ENCODE data around the gene STX1B. TPM values are rescaled to one million over a fixed set of nuclear protein-coding genes. Genes with fewer than 3 reads are reported as not detected.
"Not testable (repeated sequence)": the region's sequence is repeated elsewhere in the genome, so short reads cannot be mapped to it uniquely, and the experiment has no call there.

STX1B gene
- total RNA-seq, 2 experiments from 2014 or later, result 3.5 to 3.6 TPM

DNA sequence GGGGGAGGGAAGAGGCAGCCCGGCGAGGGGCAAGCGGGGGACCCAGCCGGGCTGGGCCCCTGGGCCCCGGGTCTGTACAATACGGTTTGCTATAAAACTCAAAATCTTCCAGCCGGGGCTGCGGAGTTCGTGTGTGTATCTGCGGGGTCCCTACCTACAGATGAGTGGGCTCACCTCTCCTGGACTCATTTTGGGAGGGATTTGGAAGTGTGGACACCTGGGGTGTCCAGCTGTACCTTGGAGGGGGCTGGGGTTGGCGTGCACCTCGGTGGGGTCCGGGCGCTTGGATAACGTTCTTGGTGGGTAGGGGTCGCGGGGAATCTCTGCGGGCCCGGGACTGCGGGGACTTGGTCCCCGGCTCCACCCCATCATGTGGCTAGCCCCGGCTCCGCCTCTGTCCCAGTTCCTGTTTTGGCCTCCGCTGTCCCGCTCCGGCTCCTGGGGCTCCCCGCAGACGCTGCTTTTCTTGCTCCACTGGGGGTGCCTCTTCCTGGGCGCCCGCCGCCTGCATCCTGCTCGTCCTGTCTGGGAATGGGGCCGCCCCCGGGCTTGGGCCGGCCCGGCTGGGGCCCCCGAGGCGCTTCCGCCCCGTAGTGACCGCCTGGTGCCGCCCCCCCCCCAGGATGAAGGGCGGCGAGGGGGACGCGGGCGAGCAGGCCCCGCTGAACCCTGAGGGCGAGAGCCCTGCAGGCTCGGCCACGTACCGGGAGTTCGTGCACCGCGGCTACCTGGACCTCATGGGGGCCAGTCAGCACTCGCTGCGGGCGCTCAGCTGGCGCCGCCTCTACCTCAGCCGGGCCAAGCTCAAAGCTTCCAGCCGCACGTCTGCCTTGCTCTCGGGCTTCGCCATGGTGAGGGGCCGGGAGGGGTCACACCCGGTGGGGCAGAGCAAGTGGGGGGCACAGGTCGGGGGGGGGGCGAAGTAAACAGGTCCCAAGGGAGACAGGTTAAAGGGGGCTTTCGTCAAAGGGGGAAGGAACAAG, 61.5 kb downstream of the STX1B start, which contains the start of gene ORAI3:
Gene ORAI3, plus strand, starts transcription at position 402 of the 983 bp plus-strand sequence. Its CDS starts 222 bp downstream, at position 624.
- Mint-ChIP-seq H3K27me3 (no peaks in the 10 kb centered on the region), H3K36me3 (peaks cover 10% of the 10 kb centered on the region), H3K9me3 (ENCODE audit: low read depth) (no peaks in the 10 kb centered on the region), H3K4me1 (peaks cover 28% of the 10 kb centered on the region), H3K4me3 (peak within 1 kb of the TSS; percentile 83), H3K27ac (peak within 1 kb of the TSS; percentile 89)
- ATAC-seq (peak; percentile 74), DNase-seq (peak; percentile 76)
- CTCF ChIA-PET, result interaction anchor here (1.1 to 2.0 kb wide), 6 partner anchors 13 to 928 kb away, joined by 3 to 6 read pairs (median 4); no protein-coding TSS in a partner anchor

DNA sequence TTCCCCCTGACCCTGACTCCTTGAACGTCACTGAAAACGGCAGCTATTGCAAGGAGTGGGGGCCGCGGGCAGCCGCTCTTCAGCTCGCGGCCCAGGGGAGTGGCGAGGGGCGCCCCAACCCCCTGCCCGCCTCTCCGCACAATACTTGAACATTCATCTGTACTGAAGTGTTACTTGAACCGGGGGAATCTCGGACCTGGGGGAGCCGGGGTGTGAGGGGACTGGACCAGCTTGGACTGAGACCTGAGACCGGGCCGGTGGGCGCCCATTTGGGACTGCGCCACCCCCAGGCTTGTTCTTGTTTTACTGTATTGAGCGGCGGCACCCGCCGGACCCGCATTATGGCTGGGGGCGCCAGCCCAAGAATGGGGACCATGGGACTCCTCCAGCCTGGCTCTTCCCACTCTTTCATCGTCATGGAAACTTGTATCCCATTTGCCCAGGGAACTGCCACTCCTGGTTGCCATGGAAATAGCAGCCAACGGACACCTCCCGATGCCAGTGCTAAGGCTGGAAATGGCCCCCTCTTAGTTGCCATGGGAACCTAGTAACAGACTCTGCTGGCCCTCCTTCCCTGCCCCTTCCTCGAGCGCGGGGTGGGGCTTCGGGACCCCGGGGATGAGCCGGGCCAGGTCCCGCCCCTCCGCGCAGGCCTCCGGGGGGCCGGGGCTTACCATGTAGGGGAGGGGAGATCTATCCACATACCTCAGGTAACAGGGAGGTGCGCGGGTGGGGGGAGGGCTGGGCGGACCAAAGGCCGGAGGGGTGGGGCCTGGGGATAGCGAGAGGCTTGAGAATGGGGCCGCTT, 62.4 kb downstream of the STX1B start:
- no peak overlapping the region for H3K27ac Mint-ChIP-seq
- H3K27me3 Mint-ChIP-seq, result no peaks in the 10 kb centered on the region
- peaks cover 25% of the 10 kb centered on the region for H3K4me1 Mint-ChIP-seq
- CTCF ChIA-PET, result no interaction called here
- no peak overlapping the region for H3K4me3 Mint-ChIP-seq
- H3K9me3 Mint-ChIP-seq (ENCODE audit: low read depth), result no peaks in the 10 kb centered on the region
- peak; percentile 5 for ATAC-seq
- no peak for DNase-seq
- H3K36me3 Mint-ChIP-seq, result peaks cover 14% of the 10 kb centered on the region

DNA sequence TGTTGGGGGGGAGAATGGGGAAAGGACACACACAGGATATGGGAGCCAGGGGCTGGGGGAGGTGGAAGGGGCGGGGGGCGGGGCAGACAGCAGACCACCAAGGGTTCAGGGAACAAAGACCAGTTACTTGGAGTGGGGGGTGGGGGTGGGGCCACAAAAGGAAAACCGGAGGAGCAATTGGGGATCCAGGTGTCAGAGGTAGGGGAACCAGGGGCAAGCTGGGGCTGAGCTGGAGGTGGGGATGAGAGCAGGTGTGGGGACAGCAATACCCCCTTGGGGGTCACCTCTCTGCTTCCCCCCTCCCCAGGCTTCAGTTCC, 62.9 kb downstream of the STX1B start:
- Mint-ChIP-seq H3K9me3 (ENCODE audit: low read depth) (no peaks in the 10 kb centered on the region), H3K4me3 (no peak overlapping the region), H3K36me3 (peaks cover 18% of the 10 kb centered on the region), H3K27ac (no peak overlapping the region), H3K27me3 (no peaks in the 10 kb centered on the region), H3K4me1 (peaks cover 29% of the 10 kb centered on the region)
- ATAC-seq (no peak), DNase-seq (no peak)
- CTCF ChIA-PET, result no interaction called here

DNA sequence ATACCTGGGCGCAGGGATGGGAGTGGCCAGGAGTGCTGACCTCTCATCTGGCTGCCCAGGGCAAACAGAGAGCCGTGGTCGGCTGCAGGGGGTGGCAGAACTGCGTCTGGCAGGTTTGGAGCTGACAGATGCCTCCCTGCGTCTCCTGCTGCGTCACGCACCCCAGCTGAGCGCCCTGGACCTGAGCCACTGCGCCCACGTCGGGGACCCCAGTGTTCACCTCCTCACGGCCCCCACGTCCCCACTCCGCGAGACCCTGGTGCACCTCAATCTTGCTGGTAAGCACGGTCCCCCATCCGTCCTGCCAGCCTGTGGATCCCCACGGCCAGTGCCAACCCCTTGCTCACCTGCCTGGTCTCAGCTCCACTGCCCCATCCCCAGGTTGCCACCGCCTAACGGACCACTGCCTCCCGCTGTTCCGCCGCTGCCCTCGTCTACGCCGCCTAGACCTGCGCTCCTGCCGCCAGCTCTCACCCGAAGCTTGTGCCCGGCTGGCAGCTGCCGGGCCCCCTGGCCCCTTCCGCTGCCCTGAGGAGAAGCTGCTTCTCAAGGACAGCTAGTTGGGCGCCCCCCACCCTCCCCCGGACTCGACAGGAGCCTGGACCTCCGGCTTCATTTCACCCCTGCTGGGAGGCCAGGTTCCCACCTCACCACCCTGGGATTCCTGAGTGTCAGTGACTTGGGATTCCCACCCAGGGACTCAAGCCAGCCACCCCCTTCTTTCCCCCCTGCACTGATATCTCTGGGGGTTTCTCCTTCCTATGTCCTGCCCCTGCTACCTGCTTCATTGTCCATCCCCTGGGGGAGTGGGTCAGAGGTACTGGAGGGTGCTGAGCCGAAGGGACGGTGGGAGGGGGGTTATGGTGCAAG, 63.5 kb downstream of the STX1B start:
- ATAC-seq, result no peak
- H3K4me3 Mint-ChIP-seq, result no peak overlapping the region
- no peaks in the 10 kb centered on the region for H3K9me3 Mint-ChIP-seq (ENCODE audit: low read depth)
- DNase-seq, result no peak
- no peaks in the 10 kb centered on the region for H3K27me3 Mint-ChIP-seq
- CTCF ChIA-PET, result interaction anchor here (1.0 kb wide), 1 partner anchor 922 kb away, joined by 3 read pairs; no protein-coding TSS in a partner anchor
- H3K36me3 Mint-ChIP-seq, result peaks cover 18% of the 10 kb centered on the region
- H3K27ac Mint-ChIP-seq, result no peak overlapping the region
- H3K4me1 Mint-ChIP-seq, result peaks cover 35% of the 10 kb centered on the region

DNA sequence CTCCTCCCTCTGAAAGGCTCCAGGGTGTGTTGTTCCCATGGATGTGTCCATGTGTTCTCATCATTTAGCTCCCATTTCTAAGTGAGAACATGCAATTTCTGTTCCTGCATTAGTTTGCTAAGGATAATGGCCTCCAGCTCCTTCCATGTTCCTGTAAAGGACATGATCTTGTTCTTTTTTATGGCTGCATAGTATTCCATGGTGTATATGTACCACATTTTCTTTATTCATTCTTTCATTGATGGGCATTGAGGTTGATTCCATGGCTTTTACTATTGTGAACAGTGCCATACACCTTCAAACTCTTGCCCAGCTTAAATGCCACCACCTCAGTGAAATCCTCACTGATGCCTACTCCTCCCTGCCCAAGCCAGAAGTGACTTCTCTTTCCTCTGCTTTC, 66.1 kb downstream of the STX1B start:
- H3K27me3 Mint-ChIP-seq, result no peaks in the 10 kb centered on the region
- CTCF ChIA-PET, result interaction anchor here (0.8 to 5.2 kb wide), 9 partner anchors 8 to 212 kb away, joined by 3 to 38 read pairs (median 4); no protein-coding TSS in a partner anchor
- no peak overlapping the region for H3K4me3 Mint-ChIP-seq
- H3K36me3 Mint-ChIP-seq, result peaks cover 21% of the 10 kb centered on the region
- no peaks in the 10 kb centered on the region for H3K9me3 Mint-ChIP-seq (ENCODE audit: low read depth)
- DNase-seq, result no peak
- no peak overlapping the region for H3K27ac Mint-ChIP-seq
- no peak for ATAC-seq
- peaks cover 29% of the 10 kb centered on the region for H3K4me1 Mint-ChIP-seq

DNA sequence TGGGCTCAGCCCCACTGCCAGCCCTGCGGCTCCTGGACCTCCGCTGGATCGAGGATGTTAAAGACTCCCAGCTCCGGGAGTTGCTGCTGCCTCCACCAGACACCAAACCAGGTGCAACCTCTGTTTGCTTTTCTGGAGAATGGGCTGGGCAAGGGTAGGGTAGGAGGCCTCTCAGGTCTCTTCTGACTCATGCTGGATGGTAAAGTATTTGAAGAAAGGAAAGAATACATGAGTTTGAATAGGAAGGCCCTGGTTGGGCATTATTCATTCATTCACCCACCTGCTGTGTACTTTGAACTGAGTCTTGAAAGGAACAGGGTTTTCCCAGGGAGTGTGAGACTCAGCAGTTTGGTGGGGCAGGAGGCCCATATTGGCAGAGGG, 68.0 kb downstream of the STX1B start:
- Mint-ChIP-seq H3K27me3 (no peaks in the 10 kb centered on the region), H3K9me3 (ENCODE audit: low read depth) (no peaks in the 10 kb centered on the region), H3K4me3 (peak overlapping the region; percentile 69), H3K4me1 (peaks cover 36% of the 10 kb centered on the region), H3K36me3 (peaks cover 22% of the 10 kb centered on the region), H3K27ac (peak overlapping the region; percentile 80)
- ATAC-seq, result no peak
- CTCF ChIA-PET, result interaction anchor here (0.6 to 5.2 kb wide), 33 partner anchors 8 to 1168 kb away, joined by 3 to 68 read pairs (median 4); partner anchors contain the start of genes KAT8, PHKG2, PRR14 and SETD1A
- DNase-seq, result no peak

DNA sequence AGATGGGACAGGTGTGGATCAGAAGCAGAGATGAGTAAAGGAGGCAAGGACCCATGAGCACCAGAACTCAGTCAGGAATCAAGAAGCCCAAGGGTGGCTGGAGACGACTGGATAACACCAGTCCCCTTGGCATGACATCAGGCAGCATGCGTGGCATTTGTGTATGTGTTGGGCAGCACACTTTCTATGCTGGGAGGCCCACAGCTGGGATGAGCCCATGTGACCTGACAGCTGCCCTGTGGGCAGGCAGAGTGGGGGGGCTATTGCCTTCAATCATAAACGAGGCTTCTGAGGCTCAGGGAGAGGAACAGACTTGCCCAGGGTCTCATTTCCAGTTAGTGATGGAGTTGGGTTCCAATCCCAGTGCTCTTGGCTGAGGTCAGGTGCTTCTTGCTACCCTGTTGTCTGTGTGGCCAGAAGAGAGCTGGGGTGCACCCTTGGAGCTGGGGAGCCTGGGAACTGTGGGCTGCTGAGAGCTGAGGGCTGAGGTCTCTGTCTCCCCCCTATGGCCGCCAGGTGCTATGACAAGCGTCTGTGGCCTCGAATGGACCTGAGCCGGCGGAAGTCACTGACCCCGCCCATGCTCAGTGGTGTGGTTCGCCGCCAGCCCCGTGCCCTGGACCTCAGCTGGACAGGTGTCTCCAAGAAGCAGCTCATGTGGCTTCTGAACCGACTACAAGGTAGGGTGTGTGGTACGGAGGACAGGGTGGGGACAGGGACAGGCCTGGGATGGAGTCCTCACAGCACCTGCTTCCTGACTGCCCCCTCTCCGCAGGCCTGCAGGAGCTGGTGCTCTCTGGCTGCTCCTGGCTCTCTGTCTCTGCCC, 68.6 kb downstream of the STX1B start:
- H3K27me3 Mint-ChIP-seq, result no peaks in the 10 kb centered on the region
- peaks cover 22% of the 10 kb centered on the region for H3K36me3 Mint-ChIP-seq
- CTCF ChIA-PET, result interaction anchor here (0.6 to 5.2 kb wide), 42 partner anchors 9 to 1167 kb away, joined by 3 to 68 read pairs (median 4); partner anchors contain the start of genes KAT8, PHKG2, PRR14 and SETD1A
- peak; percentile 96 for ATAC-seq
- H3K4me1 Mint-ChIP-seq, result peaks cover 41% of the 10 kb centered on the region
- peak; percentile 86 for DNase-seq
- H3K4me3 Mint-ChIP-seq, result peak overlapping the region; percentile 69
- H3K9me3 Mint-ChIP-seq (ENCODE audit: low read depth), result no peaks in the 10 kb centered on the region
- peak overlapping the region; percentile 80 for H3K27ac Mint-ChIP-seq

DNA sequence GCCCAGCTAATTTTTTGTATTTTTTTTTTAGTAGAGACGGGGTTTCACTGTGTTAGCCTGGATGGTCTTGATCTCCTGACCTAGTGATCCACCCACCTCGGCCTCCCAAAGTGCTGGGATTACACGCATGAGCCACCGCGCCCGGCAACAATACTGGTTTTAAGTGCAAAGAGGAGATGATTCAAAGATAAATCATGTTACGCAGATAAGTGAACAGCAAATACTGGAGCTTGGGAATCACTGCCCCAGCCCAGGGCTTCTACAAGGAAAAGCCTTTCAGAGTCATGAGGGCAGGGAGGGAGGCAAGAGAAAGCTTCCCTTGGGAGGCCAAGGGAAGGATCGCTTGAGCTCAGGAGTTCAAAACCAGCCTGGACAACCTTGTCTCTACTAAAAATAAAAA, 70.9 kb downstream of the STX1B start:
- CTCF ChIA-PET, result interaction anchor here (1.0 to 4.0 kb wide), 4 partner anchors 14 to 203 kb away, joined by 4 to 68 read pairs (median 6); no protein-coding TSS in a partner anchor
- H3K4me3 Mint-ChIP-seq; H3K27me3 Mint-ChIP-seq; H3K27ac Mint-ChIP-seq; DNase-seq; ATAC-seq; H3K9me3 Mint-ChIP-seq (ENCODE audit: low read depth): not testable (repeated sequence)
- peaks cover 50% of the 10 kb centered on the region for H3K4me1 Mint-ChIP-seq
- peaks cover 17% of the 10 kb centered on the region for H3K36me3 Mint-ChIP-seq

Other genes starting within 250 kb of the STX1B start
- gene CFAP119, start 248.6 kb downstream of the STX1B start, total RNA-seq, result 1 to 10 TPM; 4.1 to 4.6 TPM
- gene RNF40, start 248.3 kb downstream of the STX1B start, total RNA-seq, result 100 to 1,000 TPM; 103 to 106 TPM
- gene ZNF629, start 223.4 kb downstream of the STX1B start, total RNA-seq, result 1 to 10 TPM; 1.6 to 2.5 TPM
- 10 to 100 TPM; 25.6 to 26.8 TPM for gene BCL7C, start 116.6 kb downstream of the STX1B start, total RNA-seq
- gene CTF1, start 114.0 kb downstream of the STX1B start, total RNA-seq, result under 1 TPM; 0.35 to 0.47 TPM
- gene FBXL19, start 87.1 kb downstream of the STX1B start, total RNA-seq, result 10 to 100 TPM; 26.1 to 29.2 TPM
- gene ORAI3, start 61.6 kb downstream of the STX1B start, total RNA-seq, result 10 to 100 TPM; 19.5 to 20.5 TPM
- gene SETD1A, start 52.9 kb downstream of the STX1B start, total RNA-seq, result 10 to 100 TPM; 23.9 to 26.4 TPM
- gene HSD3B7, start 25.4 kb downstream of the STX1B start, total RNA-seq, result 1 to 10 TPM; 6.6 to 9.7 TPM
- 10 to 100 TPM; 60.0 to 75.6 TPM for gene STX4, start 22.9 kb upstream of the STX1B start, total RNA-seq
- gene ZNF668, start 63.6 kb upstream of the STX1B start, total RNA-seq, result 10 to 100 TPM; 18.0 to 20.5 TPM
- 10 to 100 TPM; 31.8 to 37.7 TPM for gene ZNF646, start 63.8 kb upstream of the STX1B start, total RNA-seq
- gene PRSS53, start 78.3 kb upstream of the STX1B start, total RNA-seq, result 1 to 10 TPM; 5.3 to 6.6 TPM
- 10 to 100 TPM; 66.3 to 68.9 TPM for gene VKORC1, start 84.2 kb upstream of the STX1B start, total RNA-seq
- gene BCKDK, start 97.7 kb upstream of the STX1B start, total RNA-seq, result 10 to 100 TPM; 34.7 to 35.4 TPM
- gene KAT8, start 107.0 kb upstream of the STX1B start, total RNA-seq, result 10 to 100 TPM; 54.8 to 56.1 TPM
- not detected for gene PRSS8, start 125.1 kb upstream of the STX1B start, total RNA-seq
- gene PRSS36, start 139.4 kb upstream of the STX1B start, total RNA-seq, result under 1 TPM; 0.59 to 0.96 TPM
- gene FUS, start 169.5 kb upstream of the STX1B start, total RNA-seq, result 100 to 1,000 TPM; 514 to 619 TPM
- gene PYCARD, start 192.1 kb upstream of the STX1B start, total RNA-seq, result 10 to 100 TPM; 55.4 to 99.1 TPM
- not detected for gene TRIM72, start 203.5 kb upstream of the STX1B start, total RNA-seq
- not detected for gene PYDC1, start 206.5 kb upstream of the STX1B start, total RNA-seq
- 10 to 100 TPM in 1 of 2 experiments, 1 to 10 TPM in 1; 8.0 to 24.1 TPM for gene ITGAM, start 249.3 kb upstream of the STX1B start, total RNA-seq

Data from activated CD8-positive, alpha-beta memory T cell treated with anti-CD3 and anti-CD28 coated beads, Interleukin-2, amount 10 ng/mL, durations not matched to agents 7 days and 5 days (primary cell).